Brain microvascular endothelial cell (primary cell): ENCODE data around the gene PRKCD.

Source experiments
- DNase-seq: peaks from one replicate; pipeline ENCODE4 v3.0.0-alpha.2; 2020
- H3K27ac ChIP-seq: fragments of 250-450 bp; sonication (Bioruptor Pico); 2 replicates; pipeline ENCODE4 v1.5.1; 2020; ENCODE audit warnings: mild to moderate bottlenecking, moderate library complexity
- H3K27me3 ChIP-seq: fragments of 250-450 bp; sonication (Bioruptor Pico); replicated peaks from 2 replicates; pipeline ENCODE4 v1.5.1; 2020; ENCODE audit warnings: mild to moderate bottlenecking
- H3K36me3 ChIP-seq: fragments of 250-450 bp; sonication (Bioruptor Pico); replicated peaks from 2 replicates; pipeline ENCODE4 v1.5.1; 2020; ENCODE audit warnings: mild to moderate bottlenecking
- H3K4me3 ChIP-seq: 2 replicates; pipeline ENCODE4 v1.5.1; 2011; ENCODE audit warnings: low read depth, mild to moderate bottlenecking, control low read depth, low read length, moderate library complexity
- CTCF ChIP-seq: IDR thresholded peaks from 2 replicates; pipeline ENCODE4 v1.5.1; 2011; ENCODE audit warnings: low read depth, mild to moderate bottlenecking, moderate library complexity, low read length, control low read depth, inconsistent platforms; ENCODE audit errors: missing control alignments
- in situ Hi-C: cut with HindIII; loops from 2 replicates; pipeline ENCODE4 v1.10.0; 2017; ENCODE audit warnings: low sequenced_read_pairs, low pct_ligation_motif_present

PRKCD gene

GRCh38 chr3:53240989-53241972 lies 80.3 kb downstream of the PRKCD start:
- DNase-seq = no peak
- Histone ChIP-seq H3K27me3 (no peaks in the 10 kb centered on the region), H3K36me3 (peaks cover 57% of the 10 kb centered on the region), H3K27ac (no peak overlapping the region), H3K4me3 (no peak overlapping the region)
- TF ChIP-seq CTCF = no peak
- in situ Hi-C loops = no loop called here

- Histone ChIP-seq H3K27ac (peak overlapping the region; percentile 38), H3K36me3 (peaks cover 49% of the 10 kb centered on the region), H3K4me3 (no peak overlapping the region), H3K27me3 (no peaks in the 10 kb centered on the region)
- no peak for TF ChIP-seq CTCF
- in situ Hi-C loops = no loop called here
- no peak for DNase-seq
Observed at GRCh38 chr3:53242155-53242554, 81.1 kb downstream of the PRKCD start.
